GM12865 (cell line): Measurements from ENCODE around the gene SIRT1.
"Not testable (repeated sequence)": the region's sequence is repeated elsewhere in the genome, so short reads cannot be mapped to it uniquely, and the experiment has no call there.

ENCODE experiments used
- DNase-seq: peaks from one replicate; pipeline ENCODE4 v3.0.0; 2010; ENCODE audit warnings: low read depth
- H3K4me3 ChIP-seq: 2 replicates; pipeline ENCODE4 v1.5.1; 2011; ENCODE audit warnings: mild to moderate bottlenecking, low read depth, low read length, control low read depth
- TF ChIP-seq, protein P1 (sequence below): IDR thresholded peaks from 2 replicates; pipeline ENCODE4 v1.5.1; 2011; ENCODE audit warnings: low read length, control low read depth, low read depth, inconsistent platforms; ENCODE audit not compliant: insufficient read depth; ENCODE audit errors: missing control alignments

Gene SIRT1

DNA sequence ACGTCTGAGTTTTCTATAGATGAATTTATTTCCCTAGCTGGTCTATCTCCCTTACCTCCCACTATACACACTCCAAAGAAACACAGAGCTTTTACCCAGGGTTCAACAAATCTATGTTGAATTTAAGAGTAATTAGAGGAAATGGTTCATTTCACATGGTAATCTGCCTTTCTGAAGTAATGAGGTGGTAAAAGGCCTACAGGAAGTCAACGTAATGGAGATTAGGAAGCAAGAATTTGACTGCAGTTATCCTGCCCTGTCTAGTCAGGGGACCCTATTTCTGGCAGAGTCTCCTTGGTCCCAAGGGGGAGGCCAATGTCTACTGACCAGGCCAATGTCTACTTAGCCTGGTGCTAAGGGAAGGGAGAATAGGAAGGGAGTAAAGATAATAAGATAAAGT, 21.4 kb upstream of the SIRT1 start:
- no peak for DNase-seq
- no peak overlapping the region for H3K4me3 ChIP-seq
- TF ChIP-seq, protein P1, sequence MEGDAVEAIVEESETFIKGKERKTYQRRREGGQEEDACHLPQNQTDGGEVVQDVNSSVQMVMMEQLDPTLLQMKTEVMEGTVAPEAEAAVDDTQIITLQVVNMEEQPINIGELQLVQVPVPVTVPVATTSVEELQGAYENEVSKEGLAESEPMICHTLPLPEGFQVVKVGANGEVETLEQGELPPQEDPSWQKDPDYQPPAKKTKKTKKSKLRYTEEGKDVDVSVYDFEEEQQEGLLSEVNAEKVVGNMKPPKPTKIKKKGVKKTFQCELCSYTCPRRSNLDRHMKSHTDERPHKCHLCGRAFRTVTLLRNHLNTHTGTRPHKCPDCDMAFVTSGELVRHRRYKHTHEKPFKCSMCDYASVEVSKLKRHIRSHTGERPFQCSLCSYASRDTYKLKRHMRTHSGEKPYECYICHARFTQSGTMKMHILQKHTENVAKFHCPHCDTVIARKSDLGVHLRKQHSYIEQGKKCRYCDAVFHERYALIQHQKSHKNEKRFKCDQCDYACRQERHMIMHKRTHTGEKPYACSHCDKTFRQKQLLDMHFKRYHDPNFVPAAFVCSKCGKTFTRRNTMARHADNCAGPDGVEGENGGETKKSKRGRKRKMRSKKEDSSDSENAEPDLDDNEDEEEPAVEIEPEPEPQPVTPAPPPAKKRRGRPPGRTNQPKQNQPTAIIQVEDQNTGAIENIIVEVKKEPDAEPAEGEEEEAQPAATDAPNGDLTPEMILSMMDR = no peak

DNA sequence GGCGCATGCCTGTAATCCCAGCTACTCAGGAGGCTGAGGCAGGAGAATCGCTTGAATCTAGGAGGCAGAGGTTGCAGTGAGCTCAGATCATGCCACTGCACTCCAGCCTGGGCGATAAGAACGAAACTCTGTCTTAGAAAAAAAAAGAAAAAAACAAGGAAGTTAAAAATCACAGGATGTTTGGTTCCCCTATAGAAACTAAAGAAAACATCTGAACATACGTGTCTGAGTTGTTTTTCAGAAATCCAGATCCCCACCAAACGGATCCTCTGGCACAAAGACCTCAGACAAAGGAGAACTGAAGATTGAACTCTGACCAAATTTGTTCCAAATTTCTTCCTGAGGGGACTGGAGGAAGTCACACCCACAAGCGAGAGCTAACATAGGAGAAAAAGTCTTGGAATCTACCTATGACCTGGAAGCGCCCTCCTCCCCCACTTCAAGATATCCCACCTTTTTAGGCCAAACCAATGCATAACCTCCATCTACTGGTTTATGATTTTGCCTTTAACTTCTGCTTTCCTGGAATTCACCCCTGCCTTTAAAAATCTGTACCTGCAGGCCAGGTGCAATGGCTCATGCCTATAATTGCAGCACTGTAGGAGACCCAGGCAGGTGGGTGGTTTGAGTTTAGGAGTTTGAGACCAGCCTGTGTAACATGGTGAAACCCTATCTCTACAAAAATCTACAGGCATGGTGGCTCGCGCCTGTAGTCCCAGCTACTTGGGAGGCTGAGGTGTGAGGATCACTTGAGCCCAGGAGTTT, 19.7 kb upstream of the SIRT1 start:
- no peak for DNase-seq
- no peak overlapping the region for H3K4me3 ChIP-seq
- TF ChIP-seq, protein P1 = no peak

DNA sequence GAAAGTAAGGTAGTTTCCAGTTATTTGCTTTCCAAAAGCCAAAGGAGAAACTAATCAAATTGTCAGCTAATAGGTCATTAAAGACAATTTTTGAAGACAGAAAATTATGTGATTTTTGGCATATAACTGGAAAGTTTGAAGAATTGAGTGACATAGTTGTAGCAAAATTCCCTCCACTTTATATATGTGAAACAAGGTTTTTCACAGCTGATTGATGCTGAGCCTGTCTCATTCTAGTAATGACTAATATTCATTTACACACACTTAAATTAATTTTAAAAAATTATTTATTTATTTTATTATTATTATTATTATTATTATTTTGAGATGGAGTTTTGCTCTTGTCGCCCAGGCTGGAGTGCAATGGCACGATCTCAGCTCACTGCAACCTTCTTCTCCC, 16.3 kb upstream of the SIRT1 start:
- TF ChIP-seq, protein P1 = no peak
- no peak overlapping the region for H3K4me3 ChIP-seq
- no peak for DNase-seq

DNA sequence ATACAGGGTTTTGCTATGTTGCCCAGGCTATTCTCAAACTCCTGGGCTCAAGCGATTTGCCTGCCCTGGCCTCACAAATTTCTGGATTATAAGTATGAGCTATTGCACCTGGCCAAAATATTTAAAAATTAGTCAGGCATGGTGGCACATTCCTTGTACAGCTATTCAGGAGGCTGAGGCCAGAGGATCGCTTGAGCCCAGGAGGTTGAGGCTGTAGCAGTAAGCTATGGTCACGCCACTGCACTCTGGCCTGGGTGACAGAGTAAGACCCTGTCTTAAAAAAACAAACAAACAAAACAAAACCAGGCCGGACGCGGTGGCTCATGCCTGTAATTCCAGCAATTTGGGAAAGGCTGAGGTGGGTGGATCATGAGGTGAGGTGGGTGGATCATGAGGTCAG, 14.5 kb upstream of the SIRT1 start:
- no peak for DNase-seq
- TF ChIP-seq, protein P1 = no peak
- H3K4me3 ChIP-seq = no peak overlapping the region

DNA sequence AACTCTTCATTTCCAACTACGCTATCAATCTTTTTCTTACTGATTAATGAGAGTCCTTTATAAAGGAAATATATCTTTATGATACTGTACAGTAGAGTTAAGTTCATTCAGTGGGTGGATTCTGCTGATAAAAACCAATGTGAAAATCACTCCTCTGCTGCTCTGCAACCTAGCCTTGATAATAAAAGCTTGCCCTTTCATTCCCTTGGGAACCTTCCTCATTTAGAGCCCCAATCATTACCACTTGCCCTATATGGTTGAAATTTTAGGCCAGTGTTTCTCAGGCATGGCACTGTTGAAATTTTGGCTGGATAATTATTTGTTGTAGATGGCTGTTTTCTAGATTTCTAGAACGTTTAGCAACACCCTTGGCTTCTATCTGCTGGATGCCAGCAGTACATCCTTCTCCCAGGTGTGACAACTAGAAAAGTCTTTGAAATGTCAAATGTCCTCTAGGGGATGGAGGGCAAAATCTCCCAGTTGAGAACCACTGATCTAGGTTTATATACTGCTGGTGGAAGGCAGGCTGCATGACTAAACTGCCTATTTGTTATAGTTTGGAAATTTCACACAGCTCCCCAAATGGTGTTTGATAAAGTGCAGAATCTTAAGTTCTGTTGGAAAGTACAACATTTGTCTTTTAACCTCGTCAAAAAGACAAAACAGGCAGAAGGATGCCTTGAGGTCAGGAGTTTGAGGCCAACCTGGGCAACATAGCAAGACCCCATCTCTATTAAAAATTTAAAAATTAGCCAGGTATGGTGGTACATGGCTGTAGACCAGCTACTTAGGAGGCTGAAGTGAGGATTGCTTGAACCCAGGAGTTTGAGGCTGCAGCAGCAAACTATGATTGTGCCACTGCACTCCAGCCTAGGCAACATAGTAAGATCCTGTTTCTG, 8.9 kb upstream of the SIRT1 start:
- H3K4me3 ChIP-seq = no peak overlapping the region
- DNase-seq = no peak
- TF ChIP-seq, protein P1 = no peak

DNA sequence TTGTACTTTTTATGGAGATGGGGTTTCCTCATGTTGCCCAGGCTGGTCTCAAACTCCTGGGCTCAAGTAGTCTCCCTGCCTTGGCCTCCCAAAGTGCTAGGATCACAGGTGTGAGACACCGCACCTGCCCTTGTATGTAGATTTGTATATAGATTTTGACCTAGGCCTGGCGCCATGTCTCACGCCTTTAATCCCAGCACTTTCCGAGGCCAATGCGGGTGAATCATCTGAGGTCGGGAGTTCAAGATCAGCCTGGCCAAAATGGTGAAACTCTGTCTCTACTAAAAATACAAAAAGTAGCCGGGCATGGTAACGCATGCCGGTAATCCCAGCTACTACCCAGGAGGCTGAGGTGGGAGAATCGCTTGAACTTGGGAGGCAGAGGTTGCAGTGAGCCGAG, 7.0 kb upstream of the SIRT1 start:
- H3K4me3 ChIP-seq = not testable (repeated sequence)

DNA sequence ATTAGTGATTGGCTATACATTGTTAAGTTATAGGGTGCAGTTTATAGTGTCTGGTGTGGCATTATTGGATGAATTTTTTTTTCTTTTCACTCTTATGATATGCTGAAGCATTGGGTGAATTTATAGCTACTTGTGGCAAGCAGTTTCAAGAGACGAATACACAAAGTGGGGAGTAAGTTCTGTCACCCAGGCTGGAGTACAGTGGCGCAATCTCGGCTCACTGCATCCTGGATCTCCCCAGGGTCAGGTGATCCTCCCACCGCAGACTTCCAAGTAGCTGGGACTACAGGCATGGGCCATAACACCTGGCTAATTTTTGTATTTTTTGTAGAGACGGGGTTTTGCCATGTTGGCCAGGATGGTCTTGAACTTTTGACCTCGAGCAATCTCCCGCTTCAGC, 6.3 kb upstream of the SIRT1 start:
- DNase-seq = no peak
- H3K4me3 ChIP-seq = no peak overlapping the region
- TF ChIP-seq, protein P1 = no peak

More for the DNA sequence above, 7.0 kb upstream of the SIRT1 start:
- DNase-seq = not testable (repeated sequence)
